Colonic mucosa (tissue), 4 donors: Measurements from ENCODE around the gene GHR. TPM values are rescaled to one million over a fixed set of nuclear protein-coding genes. Genes with fewer than 3 reads are reported as not detected.

Experiments used
- DNase-seq: peaks from one replicate; pipeline ENCODE4 v3.0.0-alpha.2; 2020
- H3K27ac ChIP-seq: fragments of 200-600 bp; one replicate; pipeline ENCODE4 v1.8.0; 2021
- H3K27me3 ChIP-seq: fragments of 200-600 bp; one replicate; pipeline ENCODE4 v1.8.0; 2021
- H3K36me3 ChIP-seq: fragments of 200-600 bp; one replicate; pipeline ENCODE4 v1.8.0; 2021
- H3K4me1 ChIP-seq: fragments of 200-600 bp; one replicate; pipeline ENCODE4 v1.8.0; 2021; ENCODE audit warnings: mild to moderate bottlenecking
- H3K4me3 ChIP-seq: fragments of 200-600 bp; one replicate; pipeline ENCODE4 v1.8.0; 2021
- H3K9ac ChIP-seq, 2 donors: one replicate each; pipeline ENCODE4 v1.7.0; 2013; ENCODE audit warnings: control low read depth in 2 of 2, low read depth in 2 of 2, low read length in 2 of 2
- H3K9me3 ChIP-seq: fragments of 200-600 bp; one replicate; pipeline ENCODE4 v1.8.0; 2021
- CTCF ChIP-seq: fragments of 200-600 bp; IDR thresholded peaks from one replicate; pipeline ENCODE4 v1.8.0; 2022; ENCODE audit warnings: antibody characterized with exemption, mild to moderate bottlenecking
- intact Hi-C: fragments of 100-400 bp; cut with DNase I; formaldehyde crosslinking; loops from one replicate; pipeline ENCODE4 v1.14.1; 2022
- total RNA-seq, 2 donors: library from RNA; stranded (reverse); fragmentation: NEBNext Ultra II Directional in 1 of 2; extraction: Animal tissue kit (Norgen Biotek cat#: 25700) in 1 of 2; gene quantifications; one replicate each; pipeline ENCODE4 v1.2.1, GENCODE V29; 2021
- donor health status: healthy.
- donor health status: DM: no; HTN: no; CAD: no.
- donor health status: DM: no; HTN: no; CAD: no.

Gene GHR
- total RNA-seq, 2 donors from 2014 or later, result 2.4 to 6.8 TPM

DNA sequence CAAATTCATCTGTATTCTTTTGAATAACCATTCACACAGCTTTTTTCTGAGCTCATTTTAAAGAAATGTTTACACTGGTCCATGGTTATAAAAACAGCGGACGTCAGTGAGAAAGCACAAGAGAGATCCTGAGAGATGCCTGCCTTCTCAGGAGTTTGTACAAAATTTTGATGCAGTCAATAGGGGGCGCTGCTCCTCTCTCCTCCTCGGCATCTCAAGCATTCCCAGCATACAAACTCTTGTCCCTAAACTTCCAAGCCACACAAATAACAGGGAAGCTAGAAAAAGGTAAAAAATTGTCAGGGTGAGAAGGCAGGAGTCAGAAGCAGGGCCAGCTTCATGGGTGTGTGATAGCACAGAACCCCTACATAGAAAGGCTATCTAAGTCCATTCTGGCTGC, 322.2 kb downstream of the GHR start:
- Histone ChIP-seq H3K27ac (no peak overlapping the region), H3K4me3 (no peak overlapping the region), H3K36me3 (no peaks in the 10 kb centered on the region), H3K4me1 (no peaks in the 10 kb centered on the region), H3K9me3 (no peaks in the 10 kb centered on the region), H3K27me3 (no peaks in the 10 kb centered on the region), H3K9ac (no peak overlapping the region)
- intact Hi-C loops, result no loop called here
- DNase-seq, result peak; percentile 23
- peak; percentile 39 for TF ChIP-seq CTCF

DNA sequence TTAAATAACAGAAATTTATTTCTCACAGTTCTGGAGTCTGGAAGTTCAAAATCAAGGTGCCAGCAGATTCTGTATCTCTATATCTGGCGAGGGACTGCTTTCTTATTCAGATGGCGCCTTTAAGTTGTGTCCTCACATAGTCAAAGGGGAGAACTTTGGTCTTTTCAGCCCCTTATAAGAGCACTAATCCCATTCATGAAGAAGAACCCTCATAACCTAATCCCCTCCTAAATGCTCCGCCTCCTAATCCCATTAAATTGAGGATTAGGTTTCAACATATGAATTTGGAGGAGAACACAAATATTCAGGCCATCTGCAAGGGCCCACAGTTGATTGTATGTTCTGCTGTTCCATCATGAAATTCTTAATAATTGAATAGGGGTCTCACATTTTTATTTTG, 322.6 kb downstream of the GHR start:
- H3K27me3 ChIP-seq, result no peaks in the 10 kb centered on the region
- H3K27ac ChIP-seq, result no peak overlapping the region
- no peaks in the 10 kb centered on the region for H3K36me3 ChIP-seq
- no peaks in the 10 kb centered on the region for H3K9me3 ChIP-seq
- H3K9ac ChIP-seq, result no peak overlapping the region
- TF ChIP-seq CTCF, result no peak
- no peaks in the 10 kb centered on the region for H3K4me1 ChIP-seq
- intact Hi-C loops, result no loop called here
- H3K4me3 ChIP-seq, result no peak overlapping the region
- no peak for DNase-seq

GRCh38 chr5:42749020-42749419, 325.8 kb downstream of the GHR start:
- Histone ChIP-seq H3K9ac (no peak overlapping the region), H3K27ac (no peak overlapping the region), H3K27me3 (no peaks in the 10 kb centered on the region), H3K4me3 (no peak overlapping the region), H3K36me3 (no peaks in the 10 kb centered on the region), H3K9me3 (no peaks in the 10 kb centered on the region), H3K4me1 (no peaks in the 10 kb centered on the region)
- no peak for DNase-seq
- intact Hi-C loops, result no loop called here
- TF ChIP-seq CTCF, result no peak

- no peaks in the 10 kb centered on the region for H3K27me3 ChIP-seq
- no peak overlapping the region for H3K27ac ChIP-seq
Observed at GRCh38 chr5:42750507-42750906, 327.3 kb downstream of the GHR start.

DNA sequence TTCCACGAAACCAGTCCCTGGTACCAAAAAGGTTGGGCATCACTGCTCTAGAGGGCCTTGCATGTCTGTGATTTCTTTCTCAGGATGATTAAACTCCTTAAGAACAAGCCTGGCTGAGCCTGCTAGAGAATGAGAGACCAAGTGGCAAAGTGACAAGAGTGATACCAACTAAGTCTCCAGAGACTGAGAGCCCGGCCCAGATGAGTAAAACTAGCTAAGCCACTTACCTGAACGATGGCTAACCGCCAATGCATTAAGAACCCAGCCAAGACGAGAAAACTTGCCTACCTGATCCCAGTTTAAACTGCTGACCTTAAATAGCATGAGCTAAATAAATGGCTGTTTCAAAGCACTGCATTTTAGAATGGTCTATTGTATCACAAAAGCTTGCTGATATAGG, 327.8 kb downstream of the GHR start:
- no peak for TF ChIP-seq CTCF
- Histone ChIP-seq H3K36me3 (no peaks in the 10 kb centered on the region), H3K27ac (no peak overlapping the region), H3K9ac (no peak overlapping the region), H3K4me1 (no peaks in the 10 kb centered on the region), H3K27me3 (no peaks in the 10 kb centered on the region), H3K9me3 (no peaks in the 10 kb centered on the region), H3K4me3 (no peak overlapping the region)
- DNase-seq, result no peak
- intact Hi-C loops, result no loop called here

More at GRCh38 chr5:42750507-42750906, 327.3 kb downstream of the GHR start:
- H3K4me3 ChIP-seq, result no peak overlapping the region
- intact Hi-C loops, result no loop called here
- H3K4me1 ChIP-seq, result no peaks in the 10 kb centered on the region
- no peaks in the 10 kb centered on the region for H3K36me3 ChIP-seq
- TF ChIP-seq CTCF, result no peak
- DNase-seq, result no peak
- H3K9me3 ChIP-seq, result no peaks in the 10 kb centered on the region
- no peak overlapping the region for H3K9ac ChIP-seq

DNA sequence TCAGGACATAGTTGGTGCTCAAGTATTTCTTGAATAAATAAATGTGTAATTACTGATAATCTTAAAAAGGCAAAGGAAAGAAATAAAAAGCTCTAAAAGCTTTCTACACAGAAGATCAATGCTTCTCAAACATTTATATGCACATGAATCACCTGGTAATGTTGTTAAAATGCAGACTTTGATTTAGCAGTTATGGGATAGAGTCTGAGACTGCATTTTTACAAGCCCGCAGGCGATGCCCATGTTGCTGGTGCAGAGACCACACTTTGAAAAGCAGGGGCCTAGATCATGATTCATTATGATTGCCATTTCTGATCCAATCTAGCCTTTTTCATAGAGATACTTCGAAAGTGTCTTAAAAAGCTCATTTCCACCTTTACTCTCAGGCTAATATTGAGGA, 329.9 kb downstream of the GHR start:
- intact Hi-C loops, result no loop called here
- TF ChIP-seq CTCF, result no peak
- Histone ChIP-seq H3K27me3 (peaks cover 5% of the 10 kb centered on the region), H3K9me3 (no peaks in the 10 kb centered on the region), H3K4me1 (no peaks in the 10 kb centered on the region), H3K4me3 (no peak overlapping the region), H3K27ac (no peak overlapping the region), H3K36me3 (no peaks in the 10 kb centered on the region), H3K9ac (no peak overlapping the region)
- DNase-seq, result no peak
